Mesothelial cell of epicardium (in vitro differentiated cells): ENCODE measurements around the gene FHIT. TPM values are rescaled to one million over a fixed set of nuclear protein-coding genes. Genes with fewer than 3 reads are reported as not detected.

ENCODE experiments used
- DNase-seq, 2 experiments: peaks; one replicate each; pipeline ENCODE4 v3.0.0; 2021; ENCODE audit warnings: low spot score in 2 of 2; ENCODE audit not compliant: unreplicated experiment in 2 of 2
- H3K27ac Mint-ChIP-seq: 2 replicates; pipeline ENCODE4 v1.8.0; 2021; ENCODE audit warnings: mixed read lengths
- H3K27me3 Mint-ChIP-seq: 2 replicates; pipeline ENCODE4 v1.8.0; 2021; ENCODE audit warnings: low read depth, mixed read lengths
- H3K36me3 Mint-ChIP-seq: 2 replicates; pipeline ENCODE4 v1.8.0; 2021; ENCODE audit warnings: mixed read lengths
- H3K4me1 Mint-ChIP-seq: 2 replicates; pipeline ENCODE4 v1.8.0; 2021; ENCODE audit warnings: mixed read lengths
- H3K4me3 Mint-ChIP-seq: 2 replicates; pipeline ENCODE4 v1.8.0; 2021; ENCODE audit warnings: mild to moderate bottlenecking, moderate library complexity, mixed read lengths
- H3K9me3 Mint-ChIP-seq: 2 replicates; pipeline ENCODE4 v1.8.0; 2021; ENCODE audit warnings: mixed read lengths
- total RNA-seq: library from RNA; stranded (reverse); gene quantifications from 3 replicates; pipeline ENCODE4 v1.2.1, GENCODE V29; 2021
- TF ChIP-seq, protein P1 (sequence below): fragments of 200-600 bp; sonication (generic); IDR thresholded peaks from one replicate; pipeline ENCODE4 v1.5.0; 2021; ENCODE audit warnings: antibody characterized with exemption; ENCODE audit not compliant: unreplicated experiment

FHIT gene
- total RNA-seq, 1 donor from 2014 or later, result 10.7 TPM

- no peaks in the 10 kb centered on the region for H3K36me3 Mint-ChIP-seq
- H3K27ac Mint-ChIP-seq, result no peak overlapping the region
- H3K4me3 Mint-ChIP-seq, result no peak overlapping the region
- peaks cover 4% of the 10 kb centered on the region for H3K9me3 Mint-ChIP-seq
- DNase-seq, result no peak
- H3K4me1 Mint-ChIP-seq, result peaks cover 5% of the 10 kb centered on the region
- H3K27me3 Mint-ChIP-seq, result no peaks in the 10 kb centered on the region
- TF ChIP-seq, protein P1, sequence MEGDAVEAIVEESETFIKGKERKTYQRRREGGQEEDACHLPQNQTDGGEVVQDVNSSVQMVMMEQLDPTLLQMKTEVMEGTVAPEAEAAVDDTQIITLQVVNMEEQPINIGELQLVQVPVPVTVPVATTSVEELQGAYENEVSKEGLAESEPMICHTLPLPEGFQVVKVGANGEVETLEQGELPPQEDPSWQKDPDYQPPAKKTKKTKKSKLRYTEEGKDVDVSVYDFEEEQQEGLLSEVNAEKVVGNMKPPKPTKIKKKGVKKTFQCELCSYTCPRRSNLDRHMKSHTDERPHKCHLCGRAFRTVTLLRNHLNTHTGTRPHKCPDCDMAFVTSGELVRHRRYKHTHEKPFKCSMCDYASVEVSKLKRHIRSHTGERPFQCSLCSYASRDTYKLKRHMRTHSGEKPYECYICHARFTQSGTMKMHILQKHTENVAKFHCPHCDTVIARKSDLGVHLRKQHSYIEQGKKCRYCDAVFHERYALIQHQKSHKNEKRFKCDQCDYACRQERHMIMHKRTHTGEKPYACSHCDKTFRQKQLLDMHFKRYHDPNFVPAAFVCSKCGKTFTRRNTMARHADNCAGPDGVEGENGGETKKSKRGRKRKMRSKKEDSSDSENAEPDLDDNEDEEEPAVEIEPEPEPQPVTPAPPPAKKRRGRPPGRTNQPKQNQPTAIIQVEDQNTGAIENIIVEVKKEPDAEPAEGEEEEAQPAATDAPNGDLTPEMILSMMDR, result no peak
Measured at GRCh38 chr3:60555686-60556354, 695.4 kb downstream of the FHIT start.

- H3K36me3 Mint-ChIP-seq, result no peaks in the 10 kb centered on the region
- TF ChIP-seq, protein P1, result no peak
Measured at GRCh38 chr3:60553144-60553543, 698.1 kb downstream of the FHIT start.

DNA sequence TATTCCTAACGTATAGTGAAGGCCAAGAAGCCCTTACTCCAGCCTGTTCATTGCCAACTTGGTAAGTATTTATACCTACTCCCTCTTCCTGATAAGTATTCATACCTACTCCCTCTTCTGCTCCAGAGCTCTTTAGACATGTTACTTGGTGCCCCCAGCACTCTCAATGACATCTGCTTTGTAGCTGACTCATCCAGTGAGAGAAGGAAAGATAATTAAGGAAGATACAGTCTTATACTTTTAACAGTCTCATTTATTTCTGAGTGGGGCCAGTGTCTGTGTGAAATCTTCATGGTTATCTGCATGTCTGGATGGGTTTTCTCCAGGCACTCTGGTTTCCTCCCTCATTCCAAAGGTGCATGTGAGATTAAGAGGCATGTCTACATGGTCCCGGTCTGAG lies 698.7 kb downstream of the FHIT start:
- no peaks in the 10 kb centered on the region for H3K36me3 Mint-ChIP-seq

More at GRCh38 chr3:60553144-60553543, 698.1 kb downstream of the FHIT start:
- no peak overlapping the region for H3K27ac Mint-ChIP-seq
- no peak for DNase-seq
- H3K4me1 Mint-ChIP-seq, result peaks cover 5% of the 10 kb centered on the region
- H3K27me3 Mint-ChIP-seq, result no peaks in the 10 kb centered on the region
- peaks cover 6% of the 10 kb centered on the region for H3K9me3 Mint-ChIP-seq
- H3K4me3 Mint-ChIP-seq, result no peak overlapping the region

GRCh38 chr3:60551455-60552209 lies 699.6 kb downstream of the FHIT start:
- H3K27me3 Mint-ChIP-seq, result no peaks in the 10 kb centered on the region
- TF ChIP-seq, protein P1, result no peak
- peaks cover 6% of the 10 kb centered on the region for H3K9me3 Mint-ChIP-seq
- no peak overlapping the region for H3K27ac Mint-ChIP-seq
- H3K36me3 Mint-ChIP-seq, result no peaks in the 10 kb centered on the region
- no peak overlapping the region for H3K4me3 Mint-ChIP-seq
- DNase-seq, result no peak
- H3K4me1 Mint-ChIP-seq, result peaks cover 5% of the 10 kb centered on the region

More for the DNA sequence above, 698.7 kb downstream of the FHIT start:
- DNase-seq, result no peak
- Mint-ChIP-seq H3K27me3 (no peaks in the 10 kb centered on the region), H3K4me3 (no peak overlapping the region), H3K4me1 (peaks cover 5% of the 10 kb centered on the region), H3K27ac (no peak overlapping the region), H3K9me3 (peaks cover 6% of the 10 kb centered on the region)
- TF ChIP-seq, protein P1, result no peak

- peaks cover 5% of the 10 kb centered on the region for H3K4me1 Mint-ChIP-seq
- H3K27me3 Mint-ChIP-seq, result no peaks in the 10 kb centered on the region
Measured at GRCh38 chr3:60549863-60550262, 701.4 kb downstream of the FHIT start.

More at GRCh38 chr3:60549863-60550262, 701.4 kb downstream of the FHIT start:
- Mint-ChIP-seq H3K4me3 (no peak overlapping the region), H3K27ac (no peak overlapping the region), H3K9me3 (peaks cover 6% of the 10 kb centered on the region), H3K36me3 (no peaks in the 10 kb centered on the region)
- no peak for DNase-seq
- TF ChIP-seq, protein P1, result no peak
